ENCODE results near the gene FNDC3B. TPM values are rescaled to one million over a fixed set of nuclear protein-coding genes. Genes with fewer than 3 reads are reported as not detected.

Gene FNDC3B
- total RNA-seq, 1 experiment from 2014 or later: 173 TPM

DNA sequence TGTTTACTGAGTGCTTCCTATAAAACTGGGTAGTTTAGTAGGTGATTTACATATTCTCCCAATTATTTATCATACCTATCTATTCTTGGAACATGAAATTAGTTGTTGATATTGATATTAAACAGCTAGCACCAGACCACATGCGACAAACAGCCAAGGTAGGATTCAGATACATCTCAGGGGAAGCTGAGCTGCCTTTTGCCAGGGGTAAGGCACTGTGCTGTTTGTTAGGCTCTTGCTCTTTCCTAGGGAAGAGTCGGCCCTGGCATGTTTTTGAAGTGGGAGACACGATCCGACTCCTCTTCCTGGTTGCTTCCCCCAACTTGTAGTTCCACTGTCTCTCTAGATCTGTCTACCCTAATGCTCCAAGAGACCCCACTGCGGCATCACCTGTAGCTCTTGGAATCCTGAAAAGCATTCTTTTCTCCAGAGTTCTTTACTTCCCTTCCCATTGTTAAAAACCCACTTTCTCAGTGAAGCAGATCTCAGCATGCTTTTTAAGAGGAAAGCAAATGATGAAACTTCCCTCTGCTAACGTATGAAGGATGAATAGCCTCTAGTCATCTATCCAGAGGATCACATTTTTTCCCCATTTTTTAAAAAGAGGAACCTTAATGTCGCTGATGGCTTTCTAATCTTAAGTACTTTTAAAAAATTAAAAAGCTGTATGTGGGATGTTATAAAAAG is 270.5 kb downstream of the FNDC3B start:
- H3K4me1 ChIP-seq (ENCODE audit: control insufficient read depth, insufficient read depth, low read length): no peaks in the 10 kb centered on the region
- H3K36me3 ChIP-seq (ENCODE audit: control insufficient read depth, insufficient read depth, low read length): peaks cover 61% of the 10 kb centered on the region
- no peaks in the 10 kb centered on the region for H3K9me3 ChIP-seq (ENCODE audit: control insufficient read depth, insufficient read depth, low read depth, low read length)
- DNase-seq (ENCODE audit: low read depth, low spot score) (no peak), ATAC-seq (no peak)
- TF ChIP-seq, protein P1, sequence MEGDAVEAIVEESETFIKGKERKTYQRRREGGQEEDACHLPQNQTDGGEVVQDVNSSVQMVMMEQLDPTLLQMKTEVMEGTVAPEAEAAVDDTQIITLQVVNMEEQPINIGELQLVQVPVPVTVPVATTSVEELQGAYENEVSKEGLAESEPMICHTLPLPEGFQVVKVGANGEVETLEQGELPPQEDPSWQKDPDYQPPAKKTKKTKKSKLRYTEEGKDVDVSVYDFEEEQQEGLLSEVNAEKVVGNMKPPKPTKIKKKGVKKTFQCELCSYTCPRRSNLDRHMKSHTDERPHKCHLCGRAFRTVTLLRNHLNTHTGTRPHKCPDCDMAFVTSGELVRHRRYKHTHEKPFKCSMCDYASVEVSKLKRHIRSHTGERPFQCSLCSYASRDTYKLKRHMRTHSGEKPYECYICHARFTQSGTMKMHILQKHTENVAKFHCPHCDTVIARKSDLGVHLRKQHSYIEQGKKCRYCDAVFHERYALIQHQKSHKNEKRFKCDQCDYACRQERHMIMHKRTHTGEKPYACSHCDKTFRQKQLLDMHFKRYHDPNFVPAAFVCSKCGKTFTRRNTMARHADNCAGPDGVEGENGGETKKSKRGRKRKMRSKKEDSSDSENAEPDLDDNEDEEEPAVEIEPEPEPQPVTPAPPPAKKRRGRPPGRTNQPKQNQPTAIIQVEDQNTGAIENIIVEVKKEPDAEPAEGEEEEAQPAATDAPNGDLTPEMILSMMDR (IDR thresholded peaks at IDR 0.05): no peak
- TF ChIP-seq TCF7L2 (IDR thresholded peaks at IDR 0.05; ENCODE audit: low read depth, low read length) (no peak), POLR2AphosphoS5 (IDR thresholded peaks at IDR 0.05; ENCODE audit: low read depth, low read length) (no peak), SIN3A (IDR thresholded peaks at IDR 0.05; ENCODE audit: borderline replicate concordance, insufficient read depth, low read depth, low read length) (no peak)
- TF ChIP-seq, protein P2, sequence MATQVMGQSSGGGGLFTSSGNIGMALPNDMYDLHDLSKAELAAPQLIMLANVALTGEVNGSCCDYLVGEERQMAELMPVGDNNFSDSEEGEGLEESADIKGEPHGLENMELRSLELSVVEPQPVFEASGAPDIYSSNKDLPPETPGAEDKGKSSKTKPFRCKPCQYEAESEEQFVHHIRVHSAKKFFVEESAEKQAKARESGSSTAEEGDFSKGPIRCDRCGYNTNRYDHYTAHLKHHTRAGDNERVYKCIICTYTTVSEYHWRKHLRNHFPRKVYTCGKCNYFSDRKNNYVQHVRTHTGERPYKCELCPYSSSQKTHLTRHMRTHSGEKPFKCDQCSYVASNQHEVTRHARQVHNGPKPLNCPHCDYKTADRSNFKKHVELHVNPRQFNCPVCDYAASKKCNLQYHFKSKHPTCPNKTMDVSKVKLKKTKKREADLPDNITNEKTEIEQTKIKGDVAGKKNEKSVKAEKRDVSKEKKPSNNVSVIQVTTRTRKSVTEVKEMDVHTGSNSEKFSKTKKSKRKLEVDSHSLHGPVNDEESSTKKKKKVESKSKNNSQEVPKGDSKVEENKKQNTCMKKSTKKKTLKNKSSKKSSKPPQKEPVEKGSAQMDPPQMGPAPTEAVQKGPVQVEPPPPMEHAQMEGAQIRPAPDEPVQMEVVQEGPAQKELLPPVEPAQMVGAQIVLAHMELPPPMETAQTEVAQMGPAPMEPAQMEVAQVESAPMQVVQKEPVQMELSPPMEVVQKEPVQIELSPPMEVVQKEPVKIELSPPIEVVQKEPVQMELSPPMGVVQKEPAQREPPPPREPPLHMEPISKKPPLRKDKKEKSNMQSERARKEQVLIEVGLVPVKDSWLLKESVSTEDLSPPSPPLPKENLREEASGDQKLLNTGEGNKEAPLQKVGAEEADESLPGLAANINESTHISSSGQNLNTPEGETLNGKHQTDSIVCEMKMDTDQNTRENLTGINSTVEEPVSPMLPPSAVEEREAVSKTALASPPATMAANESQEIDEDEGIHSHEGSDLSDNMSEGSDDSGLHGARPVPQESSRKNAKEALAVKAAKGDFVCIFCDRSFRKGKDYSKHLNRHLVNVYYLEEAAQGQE (IDR thresholded peaks at IDR 0.05; ENCODE audit: insufficient read depth in 1 of 2, low read depth in 2 of 2, low read length in 1 of 2): no peak
- no peak overlapping the region for H3K27ac ChIP-seq (ENCODE audit: low read length)
- in situ Hi-C loops (cut with HindIII; ENCODE audit: low pct_unique_long_range_greater_than_20kb, low sequenced_read_pairs): no loop called here
- BruUV-seq (replicated peaks): no TSS peak
- H3K27me3 ChIP-seq (ENCODE audit: control insufficient read depth, insufficient read depth, low read length): no peaks in the 10 kb centered on the region
- intact Hi-C loops (cut with micrococcal nuclease; ENCODE audit: unreplicated experiment): no loop called here
- POLR2A ChIA-PET: no interaction called here
- H3K4me3 ChIP-seq (ENCODE audit: low read depth in 2 of 2, low read length in 2 of 2): no peak overlapping the region
- CTCF ChIA-PET: no interaction called here

DNA sequence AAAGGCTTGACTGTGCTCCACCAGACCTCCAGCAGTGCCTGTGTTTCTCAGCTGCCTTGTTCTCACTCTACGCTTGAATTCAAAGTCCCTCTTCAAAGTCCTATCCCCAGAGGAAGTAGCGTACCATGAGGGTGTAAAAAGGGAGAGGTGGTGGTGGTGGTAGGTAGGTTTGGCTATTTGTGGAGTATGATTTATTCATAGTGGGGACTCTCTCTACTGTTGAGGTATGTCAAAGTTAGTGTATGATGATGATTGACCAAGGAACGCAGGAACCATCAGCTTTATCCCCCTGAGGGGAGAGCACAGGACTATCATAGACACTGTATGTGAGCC is 271.0 kb downstream of the FNDC3B start:
- Histone ChIP-seq H3K4me1 (ENCODE audit: control insufficient read depth, insufficient read depth, low read length) (no peaks in the 10 kb centered on the region), H3K4me3 (ENCODE audit: low read depth in 2 of 2, low read length in 2 of 2) (no peak overlapping the region), H3K36me3 (ENCODE audit: control insufficient read depth, insufficient read depth, low read length) (peaks cover 58% of the 10 kb centered on the region), H3K9me3 (ENCODE audit: control insufficient read depth, insufficient read depth, low read depth, low read length) (no peaks in the 10 kb centered on the region), H3K27ac (ENCODE audit: low read length) (no peak overlapping the region), H3K27me3 (ENCODE audit: control insufficient read depth, insufficient read depth, low read length) (no peaks in the 10 kb centered on the region)
- TF ChIP-seq TCF7L2 (IDR thresholded peaks at IDR 0.05; ENCODE audit: low read depth, low read length) (no peak), POLR2AphosphoS5 (IDR thresholded peaks at IDR 0.05; ENCODE audit: low read depth, low read length) (no peak), SIN3A (IDR thresholded peaks at IDR 0.05; ENCODE audit: borderline replicate concordance, insufficient read depth, low read depth, low read length) (no peak)
- TF ChIP-seq, protein P1 (IDR thresholded peaks at IDR 0.05): no peak
- TF ChIP-seq, protein P2 (IDR thresholded peaks at IDR 0.05; ENCODE audit: insufficient read depth in 1 of 2, low read depth in 2 of 2, low read length in 1 of 2): no peak
- in situ Hi-C loops (cut with HindIII; ENCODE audit: low pct_unique_long_range_greater_than_20kb, low sequenced_read_pairs) (no loop called here), intact Hi-C loops (cut with micrococcal nuclease; ENCODE audit: unreplicated experiment) (no loop called here)
- ChIA-PET CTCF (no interaction called here), POLR2A (no interaction called here)
- BruUV-seq (replicated peaks): no TSS peak
- ATAC-seq (no peak), DNase-seq (ENCODE audit: low read depth, low spot score) (no peak)
